ENCODE results near the gene FMNL2. TPM values are rescaled to one million over a fixed set of nuclear protein-coding genes. Genes with fewer than 3 reads are reported as not detected.

Gene FMNL2
- total RNA-seq, 1 experiment from 2014 or later: 28.1 TPM

DNA sequence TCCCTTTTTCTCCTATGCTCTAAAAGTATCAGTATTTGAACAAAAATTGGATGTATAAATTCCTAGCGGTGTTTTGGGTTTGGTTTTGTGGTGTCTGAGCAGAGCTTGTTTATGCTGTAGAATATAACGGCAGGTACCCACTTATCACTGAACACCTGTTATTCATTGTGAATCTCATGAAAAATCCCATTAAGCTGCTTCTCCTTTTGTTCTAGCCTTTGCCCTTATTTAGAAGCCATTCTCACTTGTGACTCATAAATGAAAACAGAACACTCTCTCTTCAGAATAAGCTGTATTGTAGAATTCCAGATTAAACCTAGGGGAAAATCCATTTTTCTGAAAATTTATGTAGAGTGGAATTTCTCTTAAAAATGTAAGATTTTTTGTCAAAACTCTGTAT, 278.3 kb downstream of the FMNL2 start:
- Histone ChIP-seq H3K27me3 (ENCODE audit: insufficient read depth, low read length) (no peaks in the 10 kb centered on the region), H3K4me3 (replicated peaks in 1 of 2; ENCODE audit: low read depth in 1 of 2, low read length in 2 of 2) (no peak overlapping the region), H3K27ac (ENCODE audit: low read depth, low read length) (no peak overlapping the region), H3K36me3 (ENCODE audit: control insufficient read depth in 1 of 2, insufficient read depth in 2 of 2, low read length in 2 of 2) (peaks cover 0 to 5% of the 10 kb centered on the region in 2 experiments; a peak in 1 of 4 replicates), H3K4me2 (ENCODE audit: low read length) (no peak overlapping the region), H4K20me1 (ENCODE audit: insufficient read depth) (no peaks in the 10 kb centered on the region; the same call in 1 of the 2 replicates), H3K4me1 (ENCODE audit: control insufficient read depth in 1 of 2, insufficient read depth in 2 of 2, low read length in 2 of 2) (peaks cover 0 to 4% of the 10 kb centered on the region in 2 experiments; a peak in 1 of 4 replicates), H3K79me2 (ENCODE audit: insufficient read depth, low read length) (no peaks in the 10 kb centered on the region), H2AFZ (ENCODE audit: low read depth, low read length, poor library complexity, severe bottlenecking) (no peak overlapping the region), H3K9ac (ENCODE audit: low read length) (no peak overlapping the region), H3K9me3 (ENCODE audit: control insufficient read depth in 1 of 2, insufficient read depth in 1 of 2, low read depth in 1 of 2, low read length in 2 of 2) (no peaks in the 10 kb centered on the region), H3K9me2 (ENCODE audit: insufficient read depth) (no peaks in the 10 kb centered on the region)
- ATAC-seq (no peak), DNase-seq (ENCODE audit: low read depth, low spot score) (no peak)
- intact Hi-C loops (cut with micrococcal nuclease): no loop called here
- ChIA-PET RAD21 (ENCODE audit: low non-redundant PET in 1 of 2, low total read pairs in 2 of 2, uncharacterized antibody in 2 of 2, unreplicated experiment in 2 of 2) (no interaction called here), CTCF (no interaction called here), POLR2A (no interaction called here)
- BruUV-seq (replicated peaks): no TSS peak
- TF ChIP-seq ELF1 (IDR thresholded peaks at IDR 0.05; ENCODE audit: borderline replicate concordance, low read depth): no peak
- no peak for TF ChIP-seq CBX3 (IDR thresholded peaks at IDR 0.05; ENCODE audit: low read depth)
- TF ChIP-seq REST (IDR thresholded peaks at IDR 0.05; ENCODE audit: low read depth): no peak
- TF ChIP-seq YY1 (IDR thresholded peaks at IDR 0.05; ENCODE audit: extremely low read depth, insufficient replicate concordance, low read depth, low read length): no peak
- no peak for TF ChIP-seq POLR2A (IDR thresholded peaks at IDR 0.05; ENCODE audit: borderline replicate concordance, extremely low read depth, insufficient read depth, insufficient read length)
- no peak for TF ChIP-seq SP1 (IDR thresholded peaks at IDR 0.05; ENCODE audit: low read depth)
- TF ChIP-seq, protein P1, sequence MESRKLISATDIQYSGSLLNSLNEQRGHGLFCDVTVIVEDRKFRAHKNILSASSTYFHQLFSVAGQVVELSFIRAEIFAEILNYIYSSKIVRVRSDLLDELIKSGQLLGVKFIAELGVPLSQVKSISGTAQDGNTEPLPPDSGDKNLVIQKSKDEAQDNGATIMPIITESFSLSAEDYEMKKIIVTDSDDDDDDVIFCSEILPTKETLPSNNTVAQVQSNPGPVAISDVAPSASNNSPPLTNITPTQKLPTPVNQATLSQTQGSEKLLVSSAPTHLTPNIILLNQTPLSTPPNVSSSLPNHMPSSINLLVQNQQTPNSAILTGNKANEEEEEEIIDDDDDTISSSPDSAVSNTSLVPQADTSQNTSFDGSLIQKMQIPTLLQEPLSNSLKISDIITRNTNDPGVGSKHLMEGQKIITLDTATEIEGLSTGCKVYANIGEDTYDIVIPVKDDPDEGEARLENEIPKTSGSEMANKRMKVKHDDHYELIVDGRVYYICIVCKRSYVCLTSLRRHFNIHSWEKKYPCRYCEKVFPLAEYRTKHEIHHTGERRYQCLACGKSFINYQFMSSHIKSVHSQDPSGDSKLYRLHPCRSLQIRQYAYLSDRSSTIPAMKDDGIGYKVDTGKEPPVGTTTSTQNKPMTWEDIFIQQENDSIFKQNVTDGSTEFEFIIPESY (IDR thresholded peaks at IDR 0.05; ENCODE audit: extremely low read depth, insufficient replicate concordance, low read length): no peak
- TF ChIP-seq SRF (IDR thresholded peaks at IDR 0.05; ENCODE audit: low read depth): no peak
- TF ChIP-seq RAD21 (IDR thresholded peaks at IDR 0.05; ENCODE audit: low read depth): no peak
- TF ChIP-seq ZFX (IDR thresholded peaks at IDR 0.05): no peak
- TF ChIP-seq TCF7L2 (IDR thresholded peaks at IDR 0.05; ENCODE audit: borderline replicate concordance, extremely low read depth, insufficient read depth, insufficient read length): no peak
- no peak for TF ChIP-seq EZH2phosphoT487 (IDR thresholded peaks at IDR 0.05; ENCODE audit: borderline replicate concordance)
- TF ChIP-seq ZNF274 (IDR thresholded peaks at IDR 0.05; ENCODE audit: low read depth, low read length): no peak
- TF ChIP-seq CTCF (IDR thresholded peaks at IDR 0.05 in 2 of 3, conservative IDR thresholded peaks at IDR 0.05 in 1 of 3; ENCODE audit: borderline replicate concordance in 1 of 3, insufficient read depth in 1 of 3, low read depth in 2 of 3, low read length in 2 of 3): no peak

Measured in HCT116 (cell line).